ENCODE data around the gene ARAP3.

ARAP3 gene

GRCh38 chr5:141704782-141705297, 22.8 kb upstream of the ARAP3 start:
- in situ Hi-C loops (cut with HindIII; ENCODE audit: low sequenced_read_pairs) = no loop called here

DNA sequence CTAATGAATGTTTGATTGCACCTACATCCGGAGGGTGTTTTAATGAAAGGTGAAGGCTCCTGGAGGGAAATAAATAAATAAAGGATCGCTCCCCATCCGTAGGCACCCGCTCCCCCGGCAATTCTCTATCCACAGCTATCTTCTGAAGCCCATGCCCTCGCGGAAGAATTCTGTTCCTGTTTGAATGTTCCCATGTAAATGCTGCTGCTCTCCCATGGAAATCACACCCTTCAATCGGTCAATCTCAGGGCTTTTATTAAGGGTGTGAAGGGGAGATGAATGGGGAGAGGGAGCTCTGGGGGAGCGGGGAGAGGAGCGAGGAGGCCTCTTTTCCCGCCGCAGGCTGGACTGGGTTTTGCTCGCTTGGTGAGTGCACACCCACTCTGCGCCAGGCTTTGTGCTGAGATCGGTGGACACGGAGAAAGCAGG, 21.1 kb upstream of the ARAP3 start:
- in situ Hi-C loops (cut with HindIII; ENCODE audit: low sequenced_read_pairs) = no loop called here

DNA sequence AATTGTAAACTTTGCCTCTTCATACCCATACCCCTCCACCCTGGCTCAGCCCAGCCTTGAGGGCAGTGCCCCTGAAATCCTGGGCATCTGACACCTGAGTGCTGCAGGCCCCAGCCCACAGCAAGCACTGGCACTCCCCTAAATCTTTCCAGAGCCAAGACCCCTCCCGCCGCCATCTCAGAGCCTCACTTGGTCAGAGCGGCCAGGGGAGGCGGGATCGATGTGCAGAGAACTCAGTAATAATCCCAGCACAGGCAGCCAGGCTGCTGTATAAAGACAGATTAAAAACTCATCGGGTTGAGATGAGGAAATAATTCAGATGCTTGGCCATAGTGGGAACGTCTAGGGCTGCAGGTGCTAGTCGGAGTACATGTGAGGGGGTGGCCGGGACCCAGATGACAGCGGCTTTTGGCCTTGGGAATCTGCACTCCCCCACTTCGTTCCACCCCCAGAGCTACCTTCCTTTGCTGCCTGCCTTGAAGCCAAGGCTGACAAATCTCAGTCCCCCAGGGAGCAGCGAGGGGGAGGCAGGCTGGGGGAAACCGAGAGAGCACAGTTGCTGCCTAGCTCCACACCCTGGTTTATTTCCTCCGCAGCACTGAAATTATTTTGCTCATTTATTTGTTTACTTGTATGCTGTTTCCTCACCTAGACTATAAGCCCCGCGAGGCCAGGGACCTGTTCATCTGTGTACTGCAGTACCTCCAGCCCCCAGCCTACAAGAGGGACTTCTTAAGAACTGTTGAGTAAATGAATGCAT, 19.5 kb upstream of the ARAP3 start:
- in situ Hi-C loops (cut with HindIII; ENCODE audit: low sequenced_read_pairs) = no loop called here

DNA sequence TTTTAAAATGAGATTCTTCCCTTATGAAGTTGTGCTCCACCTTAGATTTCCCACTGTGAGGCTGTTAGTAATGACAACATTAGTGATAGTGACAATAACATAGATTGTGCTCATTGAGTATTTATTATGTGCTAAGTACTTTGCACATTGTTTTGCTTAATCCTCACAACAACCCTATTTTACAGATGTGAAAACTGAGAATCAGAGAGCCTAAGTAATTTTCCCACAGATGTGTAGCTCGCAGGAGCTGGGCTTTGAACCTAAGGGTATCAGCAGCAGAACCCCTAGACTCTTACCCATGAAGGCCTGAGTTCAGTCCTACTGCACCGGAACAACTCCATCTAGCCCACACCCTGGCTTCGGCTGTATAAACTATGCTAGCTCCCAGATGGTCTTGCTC, 15.6 kb upstream of the ARAP3 start:
- in situ Hi-C loops (cut with HindIII; ENCODE audit: low sequenced_read_pairs) = no loop called here

DNA sequence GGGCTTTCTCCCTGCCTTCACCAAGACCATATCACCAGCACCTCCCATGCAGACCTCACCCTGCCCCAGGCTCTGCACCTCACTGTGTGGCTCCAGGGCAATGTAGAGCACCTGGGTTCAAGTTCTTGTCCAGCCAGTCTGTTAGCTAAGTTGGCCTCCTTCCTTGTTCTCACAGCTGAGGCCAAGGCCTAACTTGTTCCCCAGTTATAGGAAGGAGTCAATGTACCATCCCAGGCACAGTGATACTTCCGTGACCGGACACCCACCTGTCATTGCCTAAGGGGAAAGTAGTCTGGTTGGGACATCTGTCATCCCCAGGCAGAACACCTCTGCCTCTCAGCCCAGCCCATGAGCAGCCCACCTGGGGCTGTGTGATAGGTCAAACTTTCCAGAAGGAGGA, 14.4 kb upstream of the ARAP3 start:
- in situ Hi-C loops (cut with HindIII; ENCODE audit: low sequenced_read_pairs) = no loop called here

DNA sequence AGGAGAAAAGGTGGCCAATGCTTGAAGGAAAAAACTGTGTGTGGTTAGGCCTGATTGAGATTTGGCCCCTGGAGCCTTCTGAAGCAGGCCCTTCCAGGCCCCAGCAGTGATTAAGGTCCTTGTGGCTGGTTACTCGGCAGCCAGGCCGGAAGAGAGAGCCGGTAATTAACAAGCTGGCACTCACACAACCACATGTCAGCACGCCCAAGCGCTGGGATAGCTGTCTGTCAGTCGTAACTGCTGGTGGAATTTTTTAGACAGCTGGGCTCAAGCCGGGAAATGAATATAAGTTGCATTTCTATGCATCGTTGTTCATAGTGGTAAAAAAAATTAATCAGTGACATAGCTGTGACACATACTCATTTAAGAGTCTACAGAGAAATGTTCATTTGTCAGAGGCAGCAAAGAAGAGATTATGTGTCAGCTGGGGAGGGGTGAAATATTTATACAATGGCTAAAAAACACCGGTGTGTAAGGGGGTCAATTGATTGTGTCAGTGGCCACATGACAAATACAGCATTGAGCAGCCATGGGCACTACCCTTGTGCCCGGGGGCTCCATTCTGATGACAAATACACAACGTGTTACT, 13.7 kb upstream of the ARAP3 start:
- in situ Hi-C loops (cut with HindIII; ENCODE audit: low sequenced_read_pairs) = no loop called here

GRCh38 chr5:141694479-141694878, 12.4 kb upstream of the ARAP3 start:
- in situ Hi-C loops (cut with HindIII; ENCODE audit: low sequenced_read_pairs) = no loop called here

DNA sequence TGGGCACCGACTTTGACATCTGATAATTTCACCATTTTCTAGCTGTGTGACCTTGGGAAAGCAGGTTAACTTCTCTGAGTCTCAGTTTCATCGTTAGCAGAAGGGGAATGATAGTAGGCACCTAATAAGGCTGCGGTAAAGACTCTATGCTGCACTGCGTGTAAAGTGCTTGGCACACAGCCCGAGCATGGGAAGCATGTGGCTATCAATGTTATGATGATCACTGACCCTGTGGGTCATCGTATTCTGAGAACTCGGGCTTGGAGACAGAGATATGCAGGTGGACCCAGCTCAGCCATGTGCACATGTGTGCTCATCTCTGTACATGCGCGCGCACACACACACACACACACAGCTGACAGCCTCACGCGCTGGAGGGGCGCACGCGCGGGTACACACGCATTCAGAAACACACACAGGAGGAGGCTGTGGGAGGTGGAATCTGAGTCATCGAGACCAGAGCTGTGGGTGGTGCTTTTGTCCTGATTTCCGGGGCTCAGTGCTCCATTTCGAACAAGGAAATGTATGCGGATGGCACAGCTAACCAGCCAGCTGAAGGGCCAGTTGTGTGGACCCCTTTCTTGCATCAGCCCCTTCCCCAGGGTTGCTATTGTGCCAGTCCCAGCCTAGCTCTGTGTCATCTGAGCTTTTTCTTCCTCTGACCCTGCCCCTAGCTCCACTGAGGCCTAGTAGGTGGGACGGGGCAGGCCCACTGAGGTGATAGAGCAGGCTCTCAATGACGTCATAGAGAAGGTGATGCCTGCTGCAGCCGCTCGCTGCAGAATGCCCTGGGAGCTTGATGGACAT, 11.1 kb upstream of the ARAP3 start:
- in situ Hi-C loops (cut with HindIII; ENCODE audit: low sequenced_read_pairs) = no loop called here

GRCh38 chr5:141692533-141692888, 10.5 kb upstream of the ARAP3 start:
- in situ Hi-C loops (cut with HindIII; ENCODE audit: low sequenced_read_pairs) = no loop called here

DNA sequence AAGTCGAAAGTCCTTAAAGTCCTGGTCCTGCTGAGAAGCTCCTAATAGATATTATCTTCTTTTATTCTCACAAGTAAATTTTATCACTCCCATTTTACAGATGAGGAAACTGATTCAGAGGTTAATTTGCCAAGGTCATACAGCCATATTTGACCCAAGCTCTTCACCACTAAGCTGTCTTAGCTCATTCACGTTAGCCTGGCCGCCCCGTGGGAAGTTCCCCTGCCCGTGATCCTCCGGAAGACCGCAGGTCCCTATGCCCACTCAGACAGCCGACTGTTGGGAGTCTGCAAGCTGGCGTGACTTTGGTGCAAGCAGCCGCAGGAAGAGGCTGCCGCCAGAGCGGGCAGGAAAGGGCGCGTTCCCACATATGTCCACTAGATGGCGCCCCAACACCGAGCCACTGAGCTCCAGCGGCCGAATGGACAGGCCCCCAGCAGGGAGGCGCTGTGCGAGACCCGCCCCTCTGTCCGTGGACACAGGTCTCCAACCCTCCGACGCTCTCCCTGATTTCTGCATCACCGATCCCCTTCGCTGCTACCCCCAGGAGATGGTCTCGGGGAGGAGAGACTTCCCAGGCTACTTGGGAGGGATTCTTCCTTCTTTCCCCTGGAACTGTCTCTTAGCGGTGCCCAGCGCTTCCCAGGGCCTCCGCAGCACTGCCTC, 10.0 kb upstream of the ARAP3 start:
- in situ Hi-C loops (cut with HindIII; ENCODE audit: low sequenced_read_pairs) = no loop called here

- in situ Hi-C loops (cut with HindIII; ENCODE audit: low sequenced_read_pairs) = no loop called here
Measured at GRCh38 chr5:141691286-141691866, 9.3 kb upstream of the ARAP3 start.

- in situ Hi-C loops (cut with HindIII; ENCODE audit: low sequenced_read_pairs) = no loop called here
Measured at GRCh38 chr5:141686648-141687416, 4.8 kb upstream of the ARAP3 start.

GRCh38 chr5:141685591-141685990, 3.6 kb upstream of the ARAP3 start:
- in situ Hi-C loops (cut with HindIII; ENCODE audit: low sequenced_read_pairs) = no loop called here

GRCh38 chr5:141683596-141684141, 1.6 kb upstream of the ARAP3 start:
- in situ Hi-C loops (cut with HindIII; ENCODE audit: low sequenced_read_pairs) = no loop called here

GRCh38 chr5:141681295-141681694, 735 bp downstream of the ARAP3 start:
- in situ Hi-C loops (cut with HindIII; ENCODE audit: low sequenced_read_pairs) = no loop called here

DNA sequence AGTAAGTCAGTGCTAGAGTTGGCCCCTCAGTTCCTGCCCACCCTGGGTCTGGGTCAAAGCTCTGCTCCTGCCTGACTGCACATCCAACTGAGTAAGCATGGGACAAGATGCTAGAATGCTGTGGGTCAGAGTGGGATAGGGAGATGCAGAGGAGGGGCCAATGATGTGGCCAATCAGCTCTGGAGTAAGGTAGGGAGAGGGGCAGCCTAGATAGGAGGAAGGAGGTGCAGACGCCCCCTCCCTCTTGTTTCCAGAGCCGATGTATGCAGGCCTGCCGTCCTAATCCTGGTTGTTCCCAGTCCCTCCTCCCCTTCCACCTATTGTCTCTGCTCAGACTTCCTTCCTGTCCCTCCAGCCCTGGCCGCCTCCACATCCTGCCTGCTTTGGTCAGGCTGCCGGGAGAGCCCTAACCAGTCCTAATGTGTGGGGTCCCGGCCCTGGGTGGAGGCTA, 1.3 kb downstream of the ARAP3 start:
- in situ Hi-C loops (cut with HindIII; ENCODE audit: low sequenced_read_pairs) = no loop called here

DNA sequence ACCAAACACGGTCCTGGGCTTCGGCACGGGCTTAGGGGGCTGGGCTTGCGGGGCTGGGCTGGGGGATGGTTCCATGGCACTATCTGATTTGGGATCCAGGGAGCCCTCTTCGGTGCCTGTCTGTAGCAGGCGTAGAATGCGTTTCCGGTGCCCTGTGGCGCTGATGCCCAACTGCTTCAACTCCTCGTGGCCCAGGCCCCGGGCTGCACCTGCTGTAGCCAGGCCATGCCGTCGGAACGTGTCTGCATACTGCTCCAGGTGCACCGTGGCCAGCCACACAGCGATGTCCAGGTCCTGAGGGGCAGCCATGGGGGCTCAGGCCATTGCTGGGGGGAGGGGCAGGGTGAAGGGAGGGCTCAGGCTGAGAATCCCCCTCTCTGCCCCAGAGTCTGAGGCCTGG, 1.9 kb downstream of the ARAP3 start:
- in situ Hi-C loops (cut with HindIII; ENCODE audit: low sequenced_read_pairs) = no loop called here

DNA sequence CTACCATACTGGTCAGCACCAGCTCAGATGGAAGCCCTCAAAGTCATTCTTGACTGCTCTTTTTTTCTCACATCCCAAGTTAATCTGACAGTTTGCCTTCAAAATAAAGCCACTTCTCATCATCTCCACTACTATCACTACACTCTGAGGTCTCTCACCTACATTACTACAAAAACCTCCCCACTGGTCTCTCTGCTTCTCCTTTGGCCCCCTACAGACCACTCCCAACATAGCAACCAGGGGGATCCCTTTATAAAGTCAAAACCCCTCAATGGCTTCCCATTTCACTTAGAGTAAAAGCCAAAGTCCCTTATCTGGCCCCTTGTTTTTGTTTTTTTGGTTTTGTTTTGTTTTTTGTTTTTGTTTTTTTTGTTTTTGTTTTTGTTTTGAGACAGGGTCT, 4.6 kb downstream of the ARAP3 start:
- in situ Hi-C loops (cut with HindIII; ENCODE audit: low sequenced_read_pairs) = no loop called here

- in situ Hi-C loops (cut with HindIII; ENCODE audit: low sequenced_read_pairs) = no loop called here
Measured at GRCh38 chr5:141675672-141676071, 6.4 kb downstream of the ARAP3 start.

- in situ Hi-C loops (cut with HindIII; ENCODE audit: low sequenced_read_pairs) = loop anchor here (25.0 kb wide), 1 partner anchor 463 kb away; no protein-coding TSS in a partner anchor
Measured at GRCh38 chr5:141674747-141675146, 7.3 kb downstream of the ARAP3 start.

All from DLD1 (cell line).